Fibroblast of villous mesenchyme (primary cell): ENCODE measurements around the gene MTREX. TPM values are rescaled to one million over a fixed set of nuclear protein-coding genes. Genes with fewer than 3 reads are reported as not detected.

Experiments
- DNase-seq: peaks from one replicate; pipeline ENCODE4 v3.0.0-alpha.2; 2010; ENCODE audit warnings: low read depth
- H3K4me3 ChIP-seq: 2 replicates; pipeline ENCODE4 v1.5.1; 2011; ENCODE audit warnings: low read depth, mild to moderate bottlenecking, low read length
- total RNA-seq: library from RNA; depleted of rRNA; stranded (reverse); fragments of >200 nt; gene quantifications from 2 replicates; pipeline ENCODE4 v1.2.3, GENCODE V29; 2012
- TF ChIP-seq, protein P1 (sequence below): IDR thresholded peaks from 2 replicates; pipeline ENCODE4 v1.5.1; 2012; ENCODE audit warnings: low read depth, mild to moderate bottlenecking, low read length; ENCODE audit not compliant: insufficient read depth

MTREX gene
- total RNA-seq, 1 donor = 108 TPM

DNA sequence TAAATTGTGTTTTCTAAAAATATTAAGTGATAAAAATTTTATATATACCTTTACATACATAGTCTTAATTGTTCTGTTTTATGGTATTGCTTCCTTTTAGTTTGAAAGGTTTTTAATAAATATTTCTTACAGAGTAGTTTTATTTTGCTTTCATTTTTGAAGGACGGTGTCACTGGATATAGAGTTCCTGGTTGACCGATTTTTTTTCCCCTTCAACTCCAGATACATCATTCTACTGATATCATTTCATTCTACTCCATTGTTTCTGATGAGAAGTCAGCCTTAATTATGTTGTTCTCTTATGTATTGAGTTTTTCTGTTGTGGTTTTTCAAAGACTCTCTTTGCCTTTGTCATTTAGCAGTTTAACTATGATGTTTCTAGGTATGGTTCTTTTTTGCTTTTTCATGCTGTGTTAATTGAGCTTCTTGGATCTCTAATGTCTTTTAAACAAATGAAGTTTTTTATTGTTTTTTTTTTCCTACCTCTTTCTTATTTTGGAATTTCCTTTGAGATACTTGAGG is 30.4 kb downstream of the MTREX start:
- DNase-seq = no peak
- TF ChIP-seq, protein P1, sequence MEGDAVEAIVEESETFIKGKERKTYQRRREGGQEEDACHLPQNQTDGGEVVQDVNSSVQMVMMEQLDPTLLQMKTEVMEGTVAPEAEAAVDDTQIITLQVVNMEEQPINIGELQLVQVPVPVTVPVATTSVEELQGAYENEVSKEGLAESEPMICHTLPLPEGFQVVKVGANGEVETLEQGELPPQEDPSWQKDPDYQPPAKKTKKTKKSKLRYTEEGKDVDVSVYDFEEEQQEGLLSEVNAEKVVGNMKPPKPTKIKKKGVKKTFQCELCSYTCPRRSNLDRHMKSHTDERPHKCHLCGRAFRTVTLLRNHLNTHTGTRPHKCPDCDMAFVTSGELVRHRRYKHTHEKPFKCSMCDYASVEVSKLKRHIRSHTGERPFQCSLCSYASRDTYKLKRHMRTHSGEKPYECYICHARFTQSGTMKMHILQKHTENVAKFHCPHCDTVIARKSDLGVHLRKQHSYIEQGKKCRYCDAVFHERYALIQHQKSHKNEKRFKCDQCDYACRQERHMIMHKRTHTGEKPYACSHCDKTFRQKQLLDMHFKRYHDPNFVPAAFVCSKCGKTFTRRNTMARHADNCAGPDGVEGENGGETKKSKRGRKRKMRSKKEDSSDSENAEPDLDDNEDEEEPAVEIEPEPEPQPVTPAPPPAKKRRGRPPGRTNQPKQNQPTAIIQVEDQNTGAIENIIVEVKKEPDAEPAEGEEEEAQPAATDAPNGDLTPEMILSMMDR = no peak
- H3K4me3 ChIP-seq = no peak overlapping the region

DNA sequence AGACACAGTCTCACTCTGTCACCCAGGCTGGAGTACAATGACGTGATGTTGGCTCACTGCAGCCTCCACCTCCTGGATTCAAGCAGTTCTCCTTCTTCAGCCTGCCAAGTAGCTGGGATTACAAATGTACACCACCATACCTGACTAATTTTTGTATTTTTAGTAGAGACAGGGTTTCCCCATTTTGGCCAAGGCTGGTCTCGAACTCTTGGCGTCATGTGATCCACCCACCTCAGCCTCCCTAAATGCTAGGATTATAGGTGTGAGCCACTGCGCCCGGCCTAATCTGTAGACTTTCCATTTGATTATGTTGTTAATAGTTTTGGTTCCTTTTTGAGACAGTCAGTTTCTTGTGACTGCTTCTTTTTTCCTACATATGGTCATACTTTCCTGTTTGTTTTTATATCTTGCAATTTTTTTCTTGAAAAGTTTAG is 31.0 kb downstream of the MTREX start:
- no peak overlapping the region for H3K4me3 ChIP-seq
- TF ChIP-seq, protein P1 = no peak
- DNase-seq = no peak

DNA sequence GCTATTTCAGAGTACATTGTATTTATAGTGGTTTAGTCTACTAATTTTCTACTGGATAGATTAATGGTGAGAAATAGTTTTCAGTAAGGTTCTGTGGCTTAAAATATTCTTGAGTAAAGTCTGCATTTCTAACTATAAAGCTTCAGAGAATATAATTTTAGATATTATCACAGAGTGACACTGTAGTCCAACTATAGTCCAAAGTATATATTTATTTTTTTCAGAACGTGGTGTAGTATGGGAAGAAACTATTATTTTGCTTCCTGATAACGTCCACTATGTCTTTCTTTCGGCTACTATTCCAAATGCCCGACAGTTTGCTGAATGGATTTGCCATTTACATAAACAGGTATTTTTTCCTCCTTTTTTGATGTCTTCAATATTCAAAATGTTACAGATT is 35.3 kb downstream of the MTREX start:
- TF ChIP-seq, protein P1 = no peak
- DNase-seq = no peak
- no peak overlapping the region for H3K4me3 ChIP-seq

DNA sequence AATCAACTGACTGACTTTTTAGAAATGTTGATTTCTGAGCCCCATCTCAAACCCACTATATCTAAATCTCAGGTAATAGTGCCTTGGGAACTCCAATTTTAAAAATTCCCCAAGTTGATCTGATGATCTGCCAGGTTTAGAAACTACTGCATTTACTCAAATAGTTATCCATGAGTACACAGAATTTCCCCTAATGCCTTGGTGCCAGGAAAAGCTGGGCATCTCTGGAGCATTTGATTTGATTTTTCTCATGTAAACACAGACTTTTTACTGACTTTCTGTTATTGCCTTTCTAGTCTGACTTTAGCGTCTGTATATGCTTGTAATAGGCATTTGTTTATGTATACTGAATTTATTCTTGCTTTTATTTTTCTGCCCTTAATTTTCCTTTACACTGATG is 35.8 kb downstream of the MTREX start:
- H3K4me3 ChIP-seq = no peak overlapping the region
- DNase-seq = no peak
- TF ChIP-seq, protein P1 = no peak

DNA sequence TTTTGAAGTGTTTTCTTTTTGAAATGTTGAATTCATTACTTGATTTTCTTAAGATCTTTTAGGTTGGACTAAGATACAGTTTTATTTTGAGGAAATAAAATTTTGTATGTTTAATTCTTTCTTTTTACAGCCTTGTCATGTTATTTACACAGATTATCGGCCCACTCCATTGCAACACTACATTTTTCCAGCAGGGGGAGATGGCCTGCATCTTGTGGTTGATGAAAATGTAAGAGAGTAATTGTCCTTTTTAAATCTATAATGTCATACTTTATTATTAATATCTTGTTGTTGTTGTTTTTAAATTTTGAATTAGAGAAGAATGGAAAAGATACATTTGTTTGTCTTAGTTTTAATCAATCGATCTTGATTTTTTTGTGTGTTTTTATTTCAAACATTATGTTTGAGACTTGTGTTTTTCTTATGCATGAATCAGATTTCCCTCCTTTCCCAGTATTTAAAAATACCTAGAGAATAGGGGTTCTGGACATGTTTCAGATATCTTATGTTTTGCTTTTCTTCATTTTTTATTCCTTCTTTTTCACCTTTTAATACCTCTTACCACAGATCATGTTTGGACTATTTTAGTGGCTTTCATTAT is 36.7 kb downstream of the MTREX start:
- DNase-seq = peak; percentile 81
- no peak overlapping the region for H3K4me3 ChIP-seq
- TF ChIP-seq, protein P1 = peak; percentile 86

DNA sequence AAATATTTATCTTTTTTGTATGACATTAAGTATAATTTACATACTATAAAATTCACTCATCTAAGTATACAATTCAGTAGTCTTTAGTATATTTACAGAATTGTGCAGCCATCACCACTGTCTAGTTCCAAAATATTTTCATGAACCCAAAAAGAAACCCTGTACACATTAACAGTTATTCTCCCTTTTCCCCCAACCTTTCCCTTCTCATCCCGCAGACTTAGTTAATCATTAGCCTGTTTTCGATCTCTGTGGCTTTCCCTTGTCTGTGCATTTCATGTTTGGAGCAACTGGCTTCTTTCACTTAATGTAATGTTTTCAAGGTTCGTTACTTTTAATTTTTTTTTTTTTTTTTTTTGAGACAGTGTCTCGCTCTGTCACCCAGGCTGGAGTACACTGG is 37.5 kb downstream of the MTREX start:
- DNase-seq = no peak
- no peak overlapping the region for H3K4me3 ChIP-seq
- TF ChIP-seq, protein P1 = no peak

DNA sequence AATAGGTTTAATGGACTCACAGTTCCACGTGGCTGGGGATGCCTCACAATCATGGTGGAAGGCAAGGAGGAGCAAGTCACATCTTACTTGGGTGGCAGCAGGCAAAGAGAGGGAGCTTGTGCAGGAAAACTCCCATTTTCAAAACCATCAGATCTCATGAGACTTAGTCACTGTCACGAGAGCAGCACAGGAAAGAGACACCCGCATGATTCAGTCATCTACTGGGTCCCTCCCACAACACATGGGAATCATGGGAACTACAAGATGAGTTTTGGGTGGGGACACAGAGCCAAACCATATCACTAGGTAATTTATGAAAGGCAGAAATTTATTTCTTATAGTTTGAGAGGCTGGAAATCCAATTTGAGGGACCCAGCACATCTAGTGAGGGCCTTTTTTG is 40.0 kb downstream of the MTREX start:
- TF ChIP-seq, protein P1 = no peak
- DNase-seq = no peak
- no peak overlapping the region for H3K4me3 ChIP-seq
